SK-N-SH (cell line): Measurements from ENCODE around the gene SPATA20. TPM values are rescaled to one million over a fixed set of nuclear protein-coding genes. Genes with fewer than 3 reads are reported as not detected.
A peak's percentile ranks its signal among the peaks of the same experiment; 100 is the strongest.

Experiments used
- CTCF ChIA-PET: fragments of 300-600, 350-600 bp; formaldehyde crosslinking; extraction: SDS; loops from one replicate; lab custom pipeline; 2021; lab: Yijun Ruan, JAX
- POLR2A ChIA-PET: fragments of 350-600 bp; sonication (Branson Sonifier 250); formaldehyde crosslinking; extraction: SDS; loops from one replicate; lab custom pipeline; 2020; ENCODE audit warnings: antibody characterized with exemption, inconsistent platforms; lab: Yijun Ruan, JAX
- DNase-seq: peaks from one replicate; pipeline ENCODE4 v3.0.0; 2012
- H2AFZ ChIP-seq: fragments of 200-600 bp; sonication (generic); 2 replicates; pipeline ENCODE4 v1.8.1; 2016; ENCODE audit warnings: antibody characterized with exemption, mild to moderate bottlenecking, low read depth
- H3F3A ChIP-seq: fragments of 200-600 bp; sonication (generic); replicated peaks from 2 replicates; pipeline ENCODE3; 2016; ENCODE audit warnings: antibody characterized with exemption, mild to moderate bottlenecking; ENCODE audit not compliant: insufficient read depth
- H3K27ac ChIP-seq, 2 experiments: fragments of 200-500 bp in 1 of 2; fragments of 200-600 bp in 1 of 2; sonication (Bioruptor generic) in 1 of 2; sonication (generic), shearing (Covaris generic) in 1 of 2; 2 replicates each; pipeline versions ENCODE4 v1.5.1 to v1.6.1; 2014 to 2016; ENCODE audit warnings: low read depth in 2 of 2, inconsistent platforms in 1 of 2, low read length in 1 of 2, mild to moderate bottlenecking in 1 of 2, mixed read lengths in 1 of 2
- H3K27me3 ChIP-seq: fragments of 200-600 bp; sonication (generic), shearing (Covaris generic); 2 replicates; pipeline ENCODE4 v1.6.1; 2016; ENCODE audit warnings: mixed run types; ENCODE audit not compliant: insufficient read depth
- H3K36me3 ChIP-seq, 2 experiments: fragments of 200-500 bp in 1 of 2; fragments of 200-600 bp in 1 of 2; sonication (Bioruptor generic) in 1 of 2; sonication (generic) in 1 of 2; replicated peaks in 1 of 2; 2 replicates each; pipeline versions ENCODE3 to v1.5.1; 2014 to 2016; ENCODE audit warnings: low read length in 1 of 2, mild to moderate bottlenecking in 1 of 2; ENCODE audit not compliant: insufficient read depth in 2 of 2, control insufficient read depth in 1 of 2
- H3K4me1 ChIP-seq, 2 experiments: fragments of 200-500 bp in 1 of 2; fragments of 200-600 bp in 1 of 2; sonication (Bioruptor generic) in 1 of 2; sonication (generic), shearing (Covaris generic) in 1 of 2; 2 replicates each; pipeline versions ENCODE4 v1.5.1 to v1.6.1; 2014 to 2016; ENCODE audit warnings: low read depth in 1 of 2, low read length in 1 of 2, mixed run types in 1 of 2; ENCODE audit not compliant: insufficient read depth in 2 of 2, control insufficient read depth in 1 of 2
- H3K4me2 ChIP-seq: fragments of 200-600 bp; sonication (generic), shearing (Covaris generic); 2 replicates; pipeline ENCODE4 v1.6.1; 2017; ENCODE audit warnings: mixed run types
- H3K4me3 ChIP-seq, 2 experiments: fragments of 200-500 bp in 1 of 2; fragments of 200-600 bp in 1 of 2; sonication (Bioruptor generic) in 1 of 2; sonication (generic), shearing (Covaris generic) in 1 of 2; 2 replicates each; pipeline versions ENCODE4 v1.5.1 to v1.8.1; 2014 to 2016; ENCODE audit warnings: low read depth in 2 of 2, inconsistent platforms in 1 of 2, low read length in 1 of 2, mild to moderate bottlenecking in 1 of 2, mixed read lengths in 1 of 2, moderate library complexity in 1 of 2
- H3K79me2 ChIP-seq: fragments of 200-600 bp; sonication (generic); 2 replicates; pipeline ENCODE4 v1.8.1; 2017; ENCODE audit warnings: mild to moderate bottlenecking; ENCODE audit not compliant: insufficient read depth
- H3K9ac ChIP-seq: fragments of 200-600 bp; sonication (generic); 2 replicates; pipeline ENCODE4 v1.6.1; 2017; ENCODE audit warnings: mixed run types
- H3K9me2 ChIP-seq: fragments of 200-600 bp; sonication (generic); 2 replicates; pipeline ENCODE4 v1.6.1; 2017; ENCODE audit warnings: mixed run types
- H3K9me3 ChIP-seq: fragments of 200-600 bp; sonication (generic); 2 replicates; pipeline ENCODE4 v1.6.1; 2017; ENCODE audit warnings: mixed run types, mild to moderate bottlenecking, moderate library complexity
- H4K20me1 ChIP-seq: fragments of 200-600 bp; sonication (generic); 2 replicates; pipeline ENCODE4 v1.6.1; 2017; ENCODE audit warnings: mild to moderate bottlenecking, mixed run types; ENCODE audit not compliant: insufficient read depth
- EZH2phosphoT487 ChIP-seq: fragments of 200-600 bp; sonication (generic); IDR thresholded peaks from 2 replicates; pipeline ENCODE4 v1.6.1; 2017; ENCODE audit warnings: low read depth, mixed run types, mild to moderate bottlenecking, antibody characterized with exemption, moderate library complexity, borderline replicate concordance
- FOSL2 ChIP-seq: IDR thresholded peaks from 2 replicates; pipeline ENCODE4 v1.4.0; 2012; ENCODE audit warnings: low read depth, mild to moderate bottlenecking, moderate library complexity, borderline replicate concordance
- FOXJ3 ChIP-seq: sonication (generic); formaldehyde crosslinking; IDR thresholded peaks from 2 replicates; pipeline ENCODE4 v1.5.1; 2020; ENCODE audit warnings: mild to moderate bottlenecking, missing genetic modification reagents
- JUND ChIP-seq: IDR thresholded peaks from 2 replicates; pipeline ENCODE4 v1.4.0; 2012
- MAX ChIP-seq: IDR thresholded peaks from 2 replicates; pipeline ENCODE4 v1.4.0; 2012; ENCODE audit warnings: low read depth
- NRF1 ChIP-seq: IDR thresholded peaks from 2 replicates; pipeline ENCODE4 v1.6.1; 2012; ENCODE audit warnings: low read depth, mild to moderate bottlenecking, low read length
- PBX3 ChIP-seq: IDR thresholded peaks from 2 replicates; pipeline ENCODE4; 2012
- POLR2AphosphoS5 ChIP-seq: IDR thresholded peaks from 2 replicates; pipeline ENCODE4 v1.6.1; 2012; ENCODE audit warnings: low read depth, low read length
- RAD21 ChIP-seq: IDR thresholded peaks from 2 replicates; pipeline ENCODE4 v1.6.1; 2012; ENCODE audit warnings: mild to moderate bottlenecking, low read length
- RCOR1 ChIP-seq: fragments of 150-350 bp; IDR thresholded peaks from 2 replicates; pipeline ENCODE4 v1.6.1; 2017; ENCODE audit warnings: antibody characterized with exemption, low read length
- REST ChIP-seq: IDR thresholded peaks from 2 replicates; pipeline ENCODE4 v1.6.1; 2012; ENCODE audit warnings: mild to moderate bottlenecking, low read depth, low read length, moderate library complexity
- RXRA ChIP-seq: IDR thresholded peaks from 2 replicates; pipeline ENCODE4 v1.4.0; 2012; ENCODE audit warnings: low read depth, mild to moderate bottlenecking, borderline replicate concordance
- SIN3A ChIP-seq: IDR thresholded peaks from 2 replicates; pipeline ENCODE4 v1.6.1; 2012; ENCODE audit warnings: low read depth, mild to moderate bottlenecking, low read length, moderate library complexity, borderline replicate concordance
- SMC3 ChIP-seq: IDR thresholded peaks from 2 replicates; pipeline ENCODE4 v1.6.1; 2012; ENCODE audit warnings: low read depth, low read length, improper control_type of control experiment
- TAF1 ChIP-seq: IDR thresholded peaks from 2 replicates; pipeline ENCODE4 v1.6.1; 2012; ENCODE audit warnings: low read depth, mild to moderate bottlenecking, low read length, moderate library complexity, borderline replicate concordance
- TEAD4 ChIP-seq: IDR thresholded peaks from 2 replicates; pipeline ENCODE4 v1.4.0; 2012; ENCODE audit warnings: mild to moderate bottlenecking, borderline replicate concordance; ENCODE audit not compliant: insufficient read depth
- USF1 ChIP-seq: IDR thresholded peaks from 2 replicates; pipeline ENCODE4 v1.4.0; 2012; ENCODE audit warnings: low read depth, borderline replicate concordance
- YY1 ChIP-seq: IDR thresholded peaks from 2 replicates; pipeline ENCODE4 v1.4.0; 2012; ENCODE audit warnings: low read depth, mild to moderate bottlenecking
- ZBTB33 ChIP-seq: IDR thresholded peaks from 2 replicates; pipeline ENCODE4 v1.4.0; 2012; ENCODE audit warnings: low read depth, borderline replicate concordance
- WGBS: methylation state at CpG from one replicate; pipeline ENCODE4 v1.1.6; 2017; ENCODE audit warnings: low lambda C conversion rate; 5-methylcytosine and 5-hydroxymethylcytosine counted together
- polyA plus RNA-seq, 3 experiments: library from polyadenylated mRNA; depleted of rRNA; stranded (reverse); fragments of >200 nt; gene quantifications; 2 replicates each; pipeline ENCODE4 v1.2.3, GENCODE V29; 2012

Gene SPATA20
- polyA plus RNA-seq, 1 of the 3 experiments (the other 2 are of a cell fraction): 92.0 TPM

GRCh38 chr17:50532452-50533024 is 14.4 kb upstream of the SPATA20 start, which contains the start of gene EPN3:
Gene EPN3, plus strand, starts transcription at chr17:50532735. Its CDS starts 3,822 bp downstream, at chr17:50536557.
- H3K27ac ChIP-seq: no peak within 1 kb of the TSS

GRCh38 chr17:50533185-50533584 is 13.8 kb upstream of the SPATA20 start:
- Histone ChIP-seq H3K27me3 (peaks cover 28% of the 10 kb centered on the region; the same call in 1 of the 2 replicates), H4K20me1 (no peaks in the 10 kb centered on the region), H3K4me1 (peaks cover 7 to 30% of the 10 kb centered on the region in 2 experiments; a peak in 3 of 4 replicates), H2AFZ (no peak overlapping the region), H3K4me2 (peak overlapping the region; percentile 54; the same call in 1 of the 2 replicates), H3K36me3 (no peaks in the 10 kb centered on the region), H3K9me3 (no peaks in the 10 kb centered on the region), H3K27ac (no peak overlapping the region), H3K4me3 (no peak overlapping the region), H3K9ac (no peak overlapping the region), H3K79me2 (no peaks in the 10 kb centered on the region), H3K9me2 (no peaks in the 10 kb centered on the region), H3F3A (no peaks in the 10 kb centered on the region)
- 66% methylated on average over 5 of the region's 5 CpGs for WGBS
- ChIA-PET CTCF (interaction anchor here (0.6 to 5.5 kb wide), 19 partner anchors 9 to 310 kb away, joined by 3 to 27 read pairs (median 4); partner anchors contain the start of genes LRRC59 and SPATA20), POLR2A (interaction anchor here (0.7 to 2.3 kb wide), 2 partner anchors 9 to 90 kb away, joined by 5 to 14 read pairs; no protein-coding TSS in a partner anchor)
- TF ChIP-seq REST: no peak
- no peak for TF ChIP-seq RAD21
- no peak for TF ChIP-seq USF1
- no peak for TF ChIP-seq POLR2AphosphoS5
- TF ChIP-seq MAX: no peak
- no peak for TF ChIP-seq SMC3
- no peak for TF ChIP-seq PBX3
- TF ChIP-seq EZH2phosphoT487: no peak
- TF ChIP-seq SIN3A: no peak
- no peak for TF ChIP-seq RXRA
- TF ChIP-seq YY1: no peak
- TF ChIP-seq FOXJ3 (CRISPR knock-in tag): no peak
- TF ChIP-seq JUND: no peak
- TF ChIP-seq ZBTB33: no peak
- no peak for TF ChIP-seq TEAD4
- TF ChIP-seq FOSL2: no peak
- TF ChIP-seq TAF1: no peak
- no peak for TF ChIP-seq RCOR1
- peak; percentile 64 for DNase-seq

More at GRCh38 chr17:50532452-50533024, 14.4 kb upstream of the SPATA20 start, which contains the start of gene EPN3:
- Histone ChIP-seq H3K9me3 (no peaks in the 10 kb centered on the region), H3F3A (no peaks in the 10 kb centered on the region), H3K79me2 (no peaks in the 10 kb centered on the region), H3K9me2 (no peaks in the 10 kb centered on the region), H3K36me3 (no peaks in the 10 kb centered on the region), H3K4me2 (peak within 1 kb of the TSS; percentile 71), H2AFZ (no peak within 1 kb of the TSS), H3K27me3 (peaks cover 28% of the 10 kb centered on the region; the same call in 1 of the 2 replicates), H3K9ac (no peak within 1 kb of the TSS), H3K4me1 (peaks cover 7 to 30% of the 10 kb centered on the region in 2 experiments; a peak in 3 of 4 replicates), H3K4me3 (peak within 1 kb of the TSS; percentile 8 to 17; a peak in 2 of 4 replicates), H4K20me1 (no peaks in the 10 kb centered on the region)
- ChIA-PET POLR2A (interaction anchor here (2.3 kb wide), 1 partner anchor 9 kb away, joined by 14 read pairs; no protein-coding TSS in a partner anchor), CTCF (interaction anchor here (0.9 to 5.5 kb wide), 17 partner anchors 9 to 310 kb away, joined by 3 to 27 read pairs (median 5); partner anchors contain the start of gene SPATA20)
- 8% methylated on average over 6 of the region's 21 CpGs for WGBS
- no peak for TF ChIP-seq NRF1
- peak; percentile 82 for DNase-seq
